ENCODE data around the gene TENT5A.
A peak's percentile ranks its signal among the peaks of the same experiment; 100 is the strongest.
"Not testable (repeated sequence)": the region's sequence is repeated elsewhere in the genome, so short reads cannot be mapped to it uniquely, and the experiment has no call there.

Gene TENT5A

DNA sequence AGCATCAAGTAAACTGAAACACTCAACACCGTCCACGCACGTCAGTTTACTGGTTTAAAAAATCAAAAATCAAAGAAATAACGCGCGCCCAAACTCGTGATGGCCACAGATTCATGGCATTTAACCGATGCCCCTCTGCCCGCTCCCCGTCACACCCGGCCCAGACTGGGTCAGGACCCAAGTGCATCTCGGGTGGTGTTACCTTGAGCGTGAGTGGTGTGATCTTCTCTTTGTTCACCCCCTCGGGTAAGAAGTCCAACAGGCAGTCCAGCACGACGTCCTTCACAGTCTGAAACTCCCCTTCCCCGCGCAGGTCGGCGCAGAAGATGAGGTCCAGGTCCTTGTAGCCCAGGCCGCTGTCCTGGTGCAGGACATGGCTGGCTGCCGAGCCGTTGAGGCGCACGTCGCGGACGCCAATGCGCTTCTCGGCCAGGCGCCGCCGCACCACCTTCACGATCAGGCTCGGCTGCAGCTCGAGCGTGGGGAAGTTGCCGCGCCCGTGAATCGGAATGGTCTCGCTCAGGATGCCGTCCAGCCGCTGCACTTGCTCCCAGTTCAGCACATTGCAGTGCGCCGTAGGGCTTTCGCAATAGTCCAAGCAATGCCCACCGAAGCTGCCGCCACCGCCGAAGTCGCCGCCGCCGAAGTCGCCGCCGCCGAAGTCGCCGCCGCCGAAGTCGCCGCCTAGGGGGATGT lies 945 bp downstream of the TENT5A start:
- FAIRE-seq, result no peak
- no peak for DNase-seq (ENCODE audit: insufficient read length, low spot score)

DNA sequence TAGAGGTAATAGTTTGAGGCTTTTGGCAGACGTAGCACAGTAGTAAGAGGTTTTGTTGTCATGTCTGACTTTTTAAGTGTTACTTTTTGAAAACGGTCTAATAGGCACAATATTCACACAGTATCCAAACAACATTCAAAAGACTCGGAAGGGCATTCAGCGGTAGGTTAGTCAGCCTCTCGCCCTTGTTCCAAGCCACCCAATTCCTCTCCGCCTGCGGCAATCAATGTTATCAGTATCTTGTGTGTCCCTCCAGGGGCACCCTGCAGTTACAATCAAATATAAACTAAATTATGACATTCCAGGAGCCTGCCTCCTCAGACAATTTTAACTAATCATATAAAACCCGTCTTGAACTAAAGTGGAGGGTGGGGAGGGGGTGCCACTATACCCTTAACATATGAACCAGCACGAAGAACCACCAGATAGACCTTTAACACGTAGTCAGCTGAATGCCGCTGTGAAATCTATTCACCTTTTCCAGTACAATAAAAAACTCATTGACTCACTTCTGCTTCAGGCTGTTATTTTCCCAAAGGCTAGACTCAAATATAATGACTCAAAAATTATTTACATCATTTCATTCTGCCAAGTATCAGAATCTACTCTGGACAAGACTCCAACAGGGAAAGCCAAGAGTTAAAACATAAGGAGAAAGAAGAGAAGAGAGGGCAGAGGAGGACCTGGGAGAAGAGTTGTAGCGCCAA lies 1.6 kb downstream of the TENT5A start:
- DNase-seq (ENCODE audit: insufficient read length, low spot score), result no peak
- no peak for FAIRE-seq

DNA sequence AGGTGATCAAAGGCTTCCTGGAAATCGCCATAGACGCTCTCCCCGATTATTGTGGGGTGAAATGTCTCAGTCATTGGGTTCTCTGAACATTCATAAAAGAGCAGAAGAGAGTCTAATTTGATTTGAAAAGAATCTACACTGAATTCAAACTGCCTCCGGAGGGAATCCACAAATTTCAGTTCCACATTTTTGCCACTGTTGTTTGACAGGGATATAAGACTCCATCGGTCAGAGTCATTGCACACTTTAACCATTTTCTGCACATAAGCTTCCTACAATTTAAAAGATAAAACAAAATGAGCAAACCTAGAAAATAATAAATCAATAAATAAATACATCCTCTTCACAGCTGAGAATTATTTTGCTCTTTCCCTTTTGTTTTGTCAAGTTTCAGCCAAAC lies 2.3 kb downstream of the TENT5A start:
- no peak for DNase-seq (ENCODE audit: insufficient read length, low spot score)
- no peak for FAIRE-seq

DNA sequence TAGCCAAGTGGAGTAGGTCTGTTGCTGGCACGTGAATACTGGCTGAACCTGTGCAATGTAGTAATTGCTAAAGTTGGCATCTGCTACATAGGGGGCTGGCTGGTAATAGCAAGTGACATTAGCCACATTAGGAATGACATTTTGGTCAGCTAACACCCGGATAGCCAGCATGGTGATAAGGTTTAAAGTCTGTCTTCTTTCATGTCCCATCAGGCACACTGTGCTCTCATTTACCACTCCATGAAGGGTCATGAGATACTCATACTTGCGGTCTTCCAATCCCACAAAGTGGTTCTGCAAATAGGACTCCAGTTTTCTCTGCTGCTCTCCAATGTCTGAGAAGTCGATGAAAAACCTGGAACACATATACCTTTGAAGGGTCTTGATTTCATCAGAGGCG lies 2.8 kb downstream of the TENT5A start:
- FAIRE-seq (no peak), DNase-seq (ENCODE audit: insufficient read length, low spot score) (no peak)

DNA sequence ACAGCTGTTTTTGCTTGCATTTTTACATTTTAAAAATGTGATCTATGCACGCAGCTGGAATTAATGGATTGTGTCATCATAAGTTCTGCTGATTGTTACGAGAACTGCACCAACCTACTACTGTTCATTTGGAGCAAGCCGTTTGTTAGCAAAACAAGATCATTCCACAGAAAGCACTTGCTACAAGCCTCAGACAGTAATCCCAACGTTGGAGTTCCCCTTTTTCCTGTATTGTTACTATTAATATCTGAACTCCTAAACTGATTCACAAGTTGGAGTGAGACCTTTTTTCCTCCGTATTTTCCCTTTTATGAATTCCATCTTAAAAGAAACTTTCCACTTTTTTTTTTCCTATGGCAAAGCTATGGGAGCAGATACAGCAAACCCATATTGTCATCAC lies 3.5 kb downstream of the TENT5A start:
- no peak for FAIRE-seq

DNA sequence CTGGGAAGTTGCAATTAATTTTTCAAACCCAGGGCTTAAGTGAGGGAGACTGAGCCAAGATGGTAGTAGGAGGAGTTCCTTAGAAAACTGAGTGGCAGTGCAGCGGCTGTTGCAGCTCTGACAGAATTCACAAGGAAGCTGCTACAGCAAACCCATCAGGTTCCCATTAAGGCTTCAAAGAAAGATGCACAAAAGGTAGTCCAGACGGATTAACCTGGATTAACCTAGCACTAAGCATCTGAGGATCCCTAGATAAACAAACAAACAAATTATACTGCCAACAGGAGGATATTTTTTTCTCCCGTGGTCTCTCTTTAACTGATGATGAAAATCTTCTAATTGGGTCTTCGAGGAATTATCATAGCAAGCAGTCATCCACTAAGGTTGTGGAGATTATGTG lies 5.2 kb downstream of the TENT5A start:
- no peak for FAIRE-seq

More for the DNA sequence above, 3.5 kb downstream of the TENT5A start:
- no peak for DNase-seq (ENCODE audit: insufficient read length, low spot score)

DNA sequence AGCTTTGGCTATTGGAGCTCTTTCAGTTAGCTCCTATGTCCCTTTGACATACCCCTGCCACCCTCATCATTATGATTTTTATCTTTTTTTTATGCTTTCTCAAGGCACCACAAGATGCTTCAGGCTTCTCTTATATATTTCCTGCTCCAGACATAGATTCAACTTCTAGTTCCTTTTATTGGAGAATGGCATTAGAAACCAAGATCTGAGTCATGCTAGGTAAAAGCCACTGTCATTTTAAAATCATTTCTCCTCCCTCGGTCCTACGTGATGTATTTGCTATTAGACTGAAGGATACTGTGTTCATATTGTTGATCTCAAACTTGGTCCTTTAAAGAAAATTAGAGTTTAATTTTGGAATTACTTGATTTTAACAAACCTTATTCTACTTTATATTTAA lies 8.3 kb downstream of the TENT5A start:
- FAIRE-seq, result no peak
- DNase-seq (ENCODE audit: insufficient read length, low spot score), result no peak

More for the DNA sequence above, 5.2 kb downstream of the TENT5A start:
- DNase-seq (ENCODE audit: insufficient read length, low spot score), result no peak

DNA sequence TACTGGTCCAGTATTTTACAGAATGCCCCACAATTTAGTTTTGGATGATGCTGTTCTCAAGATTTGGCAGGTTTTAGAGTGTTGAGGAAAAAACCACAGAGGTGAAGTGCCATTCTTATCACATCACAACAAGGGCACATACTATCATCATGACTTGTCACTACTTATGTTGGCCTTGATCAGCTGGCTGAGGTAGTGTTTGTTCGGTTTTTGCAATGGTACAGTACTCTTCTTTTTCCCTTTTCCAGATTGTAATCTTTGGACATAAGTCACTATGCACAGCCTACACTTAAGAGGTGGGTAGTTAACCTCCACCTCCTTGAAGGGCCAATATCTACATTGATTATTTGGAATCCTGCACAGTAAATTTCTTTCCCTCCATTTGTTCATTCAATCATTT lies 8.8 kb downstream of the TENT5A start:
- DNase-seq (ENCODE audit: insufficient read length, low spot score) (no peak), FAIRE-seq (no peak)

DNA sequence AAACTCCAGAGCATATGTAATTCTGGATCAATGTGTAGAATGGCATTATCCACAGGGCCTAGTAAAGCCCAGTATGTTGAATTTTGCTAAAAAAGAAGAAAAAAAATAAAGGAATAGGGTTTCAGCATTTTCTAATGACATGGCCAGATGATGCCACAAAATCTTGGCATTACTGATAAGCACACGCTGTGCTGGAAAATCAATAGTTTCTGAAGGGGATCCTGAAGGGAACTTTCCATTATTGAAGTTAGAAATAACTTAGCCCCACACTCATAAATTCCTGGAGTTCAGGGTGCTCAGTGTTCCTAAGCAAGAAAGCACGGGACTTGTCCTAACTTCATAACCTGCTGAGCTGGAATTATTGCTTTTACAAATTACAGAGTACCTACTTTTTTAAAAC lies 10.8 kb downstream of the TENT5A start:
- FAIRE-seq (no peak), DNase-seq (ENCODE audit: insufficient read length, low spot score) (no peak)

DNA sequence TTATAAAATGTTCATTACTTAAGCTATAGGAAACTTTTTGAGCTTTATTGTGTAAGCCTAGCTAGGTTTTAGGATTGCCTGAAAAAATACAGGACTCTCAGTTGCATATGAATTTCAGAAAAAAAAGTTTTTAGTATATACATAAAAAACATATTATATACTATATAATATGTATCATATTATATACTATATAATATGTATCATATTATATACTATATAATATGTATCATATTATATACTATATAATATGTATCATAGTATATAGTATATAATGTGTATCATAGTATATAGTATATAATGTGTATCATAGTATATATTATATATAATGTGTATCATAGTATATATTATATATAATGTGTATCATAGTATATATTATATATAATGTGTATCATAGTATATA lies 11.9 kb downstream of the TENT5A start:
- DNase-seq (ENCODE audit: insufficient read length, low spot score); FAIRE-seq: not testable (repeated sequence)

DNA sequence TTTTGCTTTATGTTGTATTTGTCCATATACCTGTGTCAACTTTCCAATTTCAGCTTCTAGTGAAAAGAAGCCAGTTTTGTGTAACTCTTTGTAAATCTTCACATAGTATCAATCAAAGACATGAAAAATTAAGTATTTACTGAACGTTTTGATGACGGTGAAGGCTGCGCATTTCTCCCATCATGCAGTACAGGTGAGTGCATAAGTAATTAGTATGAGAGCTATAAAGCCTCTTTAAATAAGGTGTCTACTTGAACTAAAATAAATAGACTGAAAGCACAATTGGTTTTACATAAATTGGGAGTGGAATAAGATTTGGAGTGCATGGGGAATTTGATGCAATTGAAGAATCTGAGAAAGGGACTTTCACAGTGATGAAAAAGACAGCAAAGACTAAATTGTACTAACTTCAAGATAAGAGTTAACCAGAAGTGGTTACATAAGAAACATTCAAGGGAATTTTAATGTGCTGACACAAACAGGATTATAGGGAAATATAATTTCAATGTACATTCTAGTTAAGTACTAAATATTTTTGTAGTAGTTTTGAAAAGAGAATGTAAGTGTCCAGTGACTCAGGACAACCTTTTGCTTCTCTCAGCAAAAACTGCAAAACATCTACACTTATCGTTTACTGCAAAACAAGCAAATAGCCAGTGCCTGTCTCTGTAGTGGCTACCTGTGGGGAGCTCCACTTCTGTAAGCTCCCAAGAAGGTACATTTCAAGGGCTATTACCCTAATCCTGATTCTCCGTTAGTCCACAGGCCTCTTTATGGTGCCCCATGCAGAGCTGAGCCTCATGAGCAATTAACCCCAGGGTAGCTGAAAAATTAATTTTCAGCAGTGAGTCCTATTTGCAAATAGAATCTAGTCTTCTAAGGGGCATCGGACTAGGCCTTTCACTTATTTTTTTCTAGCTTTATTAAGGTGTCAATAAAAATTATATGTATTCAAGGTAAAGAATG lies 13.0 kb downstream of the TENT5A start:
- peak; percentile 44 for FAIRE-seq
- no peak for DNase-seq (ENCODE audit: insufficient read length, low spot score)

DNA sequence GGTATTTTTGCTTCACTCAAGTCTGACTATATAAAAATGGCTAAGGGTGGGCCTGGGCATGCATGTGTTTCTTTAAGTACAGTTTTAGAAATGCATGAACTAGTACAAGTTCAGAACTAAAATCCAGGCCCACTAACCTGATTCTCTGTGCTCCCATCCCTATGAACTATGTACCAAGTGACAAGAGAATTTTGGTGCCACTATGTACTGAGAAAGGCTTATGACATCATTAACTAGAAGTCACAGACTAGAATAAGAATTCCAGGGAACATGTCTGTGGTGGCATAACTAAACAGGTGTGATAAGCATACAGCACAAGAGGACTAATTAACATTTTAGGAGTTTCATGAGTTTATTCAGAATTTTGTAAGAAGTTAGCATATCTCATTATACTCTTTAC lies 16.1 kb downstream of the TENT5A start:
- no peak for FAIRE-seq

DNA sequence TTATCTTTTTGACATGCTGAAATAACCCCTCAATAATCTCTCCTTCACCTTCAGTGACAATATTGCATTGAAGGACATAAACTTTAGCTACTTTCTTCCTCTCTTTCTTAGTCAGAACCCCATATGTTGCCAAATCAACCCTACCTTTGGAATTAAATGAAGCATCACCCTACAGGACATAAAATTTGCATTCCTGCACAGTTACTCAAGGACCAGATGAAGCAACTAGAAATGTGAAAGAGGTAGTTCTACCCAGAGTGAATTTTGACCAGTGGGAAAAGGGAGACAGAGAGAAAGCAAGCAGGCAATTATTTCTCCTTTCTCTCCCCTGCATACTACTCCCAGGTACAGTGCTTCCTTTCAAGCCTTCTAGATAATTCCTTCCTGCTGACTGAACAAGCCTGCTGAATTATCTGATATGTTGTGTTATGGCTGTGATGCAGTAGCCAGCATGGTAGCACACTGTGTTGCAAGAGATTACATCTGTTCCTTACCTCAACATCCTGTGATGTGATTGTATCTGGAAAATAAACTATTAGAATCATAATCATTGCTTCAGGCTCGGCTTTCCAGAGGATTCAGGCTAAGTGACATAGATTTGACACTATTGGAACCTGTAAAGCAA lies 16.6 kb downstream of the TENT5A start:
- no peak for DNase-seq (ENCODE audit: insufficient read length, low spot score)
- no peak for FAIRE-seq

More for the DNA sequence above, 16.1 kb downstream of the TENT5A start:
- DNase-seq (ENCODE audit: insufficient read length, low spot score), result no peak

DNA sequence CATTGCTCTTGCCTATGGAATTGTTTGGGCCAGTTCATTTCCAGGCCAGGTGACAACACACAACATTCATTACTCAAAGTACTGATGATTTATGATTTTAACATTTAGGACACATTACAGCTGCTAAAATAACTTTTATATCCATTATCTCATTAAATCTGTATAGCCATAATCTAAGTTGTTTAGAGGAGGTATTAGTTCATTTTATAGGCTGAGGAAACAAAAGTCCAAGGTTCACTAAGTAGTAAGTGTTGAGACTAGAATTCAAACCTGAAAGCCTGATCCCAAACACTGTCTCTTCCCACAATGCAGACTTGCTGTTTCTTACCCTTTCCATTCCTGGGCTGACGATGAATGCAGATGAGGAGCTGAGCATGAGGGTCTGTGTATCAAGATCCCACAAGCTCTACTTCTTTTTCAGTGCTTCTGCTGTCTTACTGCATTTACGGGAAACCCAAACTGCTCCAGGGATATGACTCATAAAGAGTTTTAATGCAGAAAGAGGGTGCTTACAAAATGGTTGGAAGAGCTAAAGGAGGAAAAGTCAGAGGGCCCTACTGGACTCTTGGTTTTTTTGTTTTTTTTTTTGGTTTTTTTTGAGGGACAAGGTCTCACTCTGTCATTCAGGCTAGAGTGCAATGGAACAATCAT lies 17.9 kb downstream of the TENT5A start:
- DNase-seq (ENCODE audit: insufficient read length, low spot score), result no peak
- no peak for FAIRE-seq

DNA sequence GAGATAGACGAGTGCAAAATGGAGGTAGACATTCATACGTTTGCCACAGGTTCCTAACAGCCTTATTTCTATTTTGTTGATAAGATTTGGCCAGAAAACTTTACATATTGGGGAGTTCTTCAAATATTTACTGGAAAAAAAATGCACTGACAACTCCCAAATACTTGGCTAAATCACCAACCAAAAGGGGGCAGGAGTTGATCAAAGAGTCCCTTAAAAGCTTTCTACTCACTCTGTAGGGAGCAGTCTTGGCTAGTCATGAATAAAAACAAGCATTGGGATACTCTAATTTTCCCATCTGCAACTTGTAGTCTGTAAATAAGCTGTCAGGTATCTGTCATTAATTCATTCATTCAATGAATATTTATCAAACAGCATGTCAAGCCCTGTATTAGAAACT lies 18.4 kb downstream of the TENT5A start:
- DNase-seq (ENCODE audit: insufficient read length, low spot score) (no peak), FAIRE-seq (no peak)

DNA sequence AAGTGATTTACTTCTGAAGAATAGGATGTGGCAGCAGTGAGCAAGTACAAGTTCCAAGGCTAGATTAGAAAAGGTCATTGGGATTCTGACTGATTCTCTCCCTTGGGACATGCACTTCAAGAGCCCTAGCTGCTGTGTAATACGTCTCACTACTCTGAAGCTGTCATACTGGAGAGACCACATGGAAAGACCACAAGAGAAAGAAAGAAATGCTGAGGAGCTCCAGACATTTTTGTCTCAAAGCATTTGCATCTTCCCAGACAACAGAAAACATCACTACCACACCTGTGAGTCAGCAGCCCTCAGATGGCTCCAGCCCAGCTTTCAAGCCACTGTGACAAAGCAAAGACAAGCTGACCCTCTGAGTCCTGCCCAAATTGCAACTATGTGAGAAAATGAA lies 20.7 kb downstream of the TENT5A start:
- no peak for DNase-seq (ENCODE audit: insufficient read length, low spot score)
- no peak for FAIRE-seq

DNA sequence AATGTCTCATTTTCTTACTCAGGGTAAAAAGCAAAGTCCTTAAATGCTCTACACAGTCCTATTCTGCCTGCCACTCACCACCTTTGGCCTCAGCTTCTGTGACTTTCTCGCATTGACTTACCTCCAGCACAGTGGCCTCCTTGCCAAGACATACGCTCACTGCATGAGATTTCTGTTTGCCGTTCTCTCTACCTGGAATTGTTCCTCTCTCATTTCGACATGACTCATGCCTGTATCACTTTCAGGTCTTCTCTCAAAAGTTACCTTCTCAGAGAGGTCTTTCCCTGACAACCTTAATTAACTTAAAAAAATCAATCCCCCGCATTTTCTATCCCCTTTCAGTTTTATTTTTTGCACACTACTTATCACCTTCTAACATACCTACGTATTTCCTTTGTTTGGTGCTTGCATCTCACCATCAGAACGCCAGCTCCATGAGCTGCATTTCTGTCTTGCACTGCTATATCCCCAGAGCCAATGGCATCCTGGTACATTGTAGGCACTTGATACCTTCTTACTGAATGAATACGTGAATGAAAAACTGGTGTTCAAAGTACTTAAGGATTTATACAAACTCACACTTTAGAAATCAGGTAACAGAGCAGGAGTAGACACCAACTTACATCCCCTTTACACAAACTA lies 24.5 kb downstream of the TENT5A start:
- DNase-seq (ENCODE audit: insufficient read length, low spot score) (no peak), FAIRE-seq (no peak)

DNA sequence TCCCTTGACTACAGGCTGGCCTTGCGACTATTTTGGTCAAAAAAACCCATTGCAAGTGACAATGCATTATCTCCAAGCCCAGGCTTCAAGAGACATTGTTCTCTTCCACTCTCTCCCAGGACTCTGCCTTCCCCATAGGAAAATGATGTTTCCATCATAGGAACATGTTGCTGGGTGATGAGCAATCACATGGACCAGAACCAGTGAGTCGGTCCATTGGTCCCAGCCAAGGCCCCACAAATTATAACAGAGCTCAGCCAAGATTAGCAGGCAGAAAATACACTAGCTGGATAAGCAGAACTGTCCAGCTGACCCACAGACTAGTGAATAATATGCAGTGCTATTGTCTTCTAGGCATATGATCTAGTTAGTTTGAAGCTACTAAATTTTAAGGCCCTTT lies 27.4 kb downstream of the TENT5A start:
- DNase-seq (ENCODE audit: insufficient read length, low spot score) (no peak), FAIRE-seq (peak; percentile 23)

DNA sequence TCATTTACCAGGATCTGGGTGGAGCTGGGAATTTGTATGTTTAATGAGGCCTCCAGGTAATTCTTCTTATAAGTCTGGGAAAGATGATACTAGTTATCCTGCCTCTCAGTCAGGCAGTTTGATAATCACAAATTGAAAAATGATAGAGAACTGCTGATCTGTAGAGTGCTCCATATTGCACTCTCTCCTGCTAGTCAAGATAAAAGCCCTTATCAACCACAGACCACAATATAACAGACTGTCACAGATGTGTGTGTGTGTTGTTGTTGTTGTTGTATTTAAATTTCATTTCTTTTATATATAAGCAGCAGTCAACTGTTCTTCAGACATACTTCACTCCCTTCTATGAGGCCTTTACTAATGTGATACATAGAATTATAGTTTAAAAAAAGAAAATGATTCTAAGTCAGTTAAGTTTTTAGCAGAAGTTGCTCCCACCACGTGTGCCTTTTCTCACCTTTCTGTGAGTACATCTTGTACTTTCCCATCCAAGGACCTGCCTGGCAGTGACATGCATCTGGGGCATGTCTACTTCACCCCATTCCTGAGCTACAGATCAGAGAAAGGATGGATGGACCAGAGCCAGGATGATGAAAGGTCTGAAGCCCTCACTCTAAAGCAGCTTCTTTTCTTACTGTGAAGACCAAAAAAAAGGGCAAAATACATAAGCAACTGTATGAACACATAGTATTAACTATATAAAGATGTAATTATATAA lies 29.8 kb downstream of the TENT5A start:
- no peak for DNase-seq (ENCODE audit: insufficient read length, low spot score)
- FAIRE-seq, result no peak

Data from GM19239 (cell line).